GM04504 (cell line): ENCODE data around the gene CARD11.

Experiments
- DNase-seq: peaks from one replicate; pipeline ENCODE4 v3.0.0-alpha.2; 2012; ENCODE audit warnings: low read depth

CARD11 gene

GRCh38 chr7:2940466-2940865 is 103.2 kb downstream of the CARD11 start:
- no peak for DNase-seq

GRCh38 chr7:2939193-2939885 is 104.3 kb downstream of the CARD11 start:
- no peak for DNase-seq

- no peak for DNase-seq
These were observed 105.0 kb downstream of the CARD11 start for GRCh38 chr7:2938514-2939192.

GRCh38 chr7:2937701-2938513 is 105.8 kb downstream of the CARD11 start:
- no peak for DNase-seq

- DNase-seq = no peak
These were observed 106.6 kb downstream of the CARD11 start for GRCh38 chr7:2936891-2937580.

GRCh38 chr7:2936301-2936700 is 107.4 kb downstream of the CARD11 start:
- no peak for DNase-seq

- DNase-seq = no peak
These were observed 108.5 kb downstream of the CARD11 start for GRCh38 chr7:2934984-2935740.

- DNase-seq = peak; percentile 0
These were observed 109.4 kb downstream of the CARD11 start for GRCh38 chr7:2934211-2934731.

GRCh38 chr7:2932402-2933251 is 111.0 kb downstream of the CARD11 start:
- no peak for DNase-seq

- DNase-seq = no peak
These were observed 112.6 kb downstream of the CARD11 start for GRCh38 chr7:2931034-2931415.

GRCh38 chr7:2930310-2931033 is 113.2 kb downstream of the CARD11 start:
- no peak for DNase-seq

- DNase-seq = no peak
These were observed 114.1 kb downstream of the CARD11 start for GRCh38 chr7:2929321-2930201.

- no peak for DNase-seq
These were observed 114.9 kb downstream of the CARD11 start for GRCh38 chr7:2928613-2929311.

- DNase-seq = no peak
These were observed 115.4 kb downstream of the CARD11 start for GRCh38 chr7:2928256-2928612.

GRCh38 chr7:2927592-2927991 is 116.1 kb downstream of the CARD11 start:
- DNase-seq = no peak

- DNase-seq = no peak
These were observed 116.7 kb downstream of the CARD11 start for GRCh38 chr7:2926896-2927405.

- no peak for DNase-seq
These were observed 117.4 kb downstream of the CARD11 start for GRCh38 chr7:2926120-2926895.
